ENCODE results near the gene SGCD.

The SGCD gene

GRCh38 chr5:156685481-156685880, 358.5 kb downstream of the SGCD start:
- H3K4me3 ChIP-seq (ENCODE audit: control insufficient read depth, low read depth, low read length) = no peak overlapping the region
- DNase-seq (ENCODE audit: low read depth) = no peak
- TF ChIP-seq CTCF (conservative IDR thresholded peaks at IDR 0.05; ENCODE audit: control insufficient read depth, insufficient read depth, low read depth, low read length) = no peak

- TF ChIP-seq CTCF (conservative IDR thresholded peaks at IDR 0.05; ENCODE audit: control insufficient read depth, insufficient read depth, low read depth, low read length) = no peak
- H3K4me3 ChIP-seq (ENCODE audit: control insufficient read depth, low read depth, low read length) = no peak overlapping the region
- DNase-seq (ENCODE audit: low read depth) = no peak
Measured at GRCh38 chr5:156686380-156686779, 359.4 kb downstream of the SGCD start.

DNA sequence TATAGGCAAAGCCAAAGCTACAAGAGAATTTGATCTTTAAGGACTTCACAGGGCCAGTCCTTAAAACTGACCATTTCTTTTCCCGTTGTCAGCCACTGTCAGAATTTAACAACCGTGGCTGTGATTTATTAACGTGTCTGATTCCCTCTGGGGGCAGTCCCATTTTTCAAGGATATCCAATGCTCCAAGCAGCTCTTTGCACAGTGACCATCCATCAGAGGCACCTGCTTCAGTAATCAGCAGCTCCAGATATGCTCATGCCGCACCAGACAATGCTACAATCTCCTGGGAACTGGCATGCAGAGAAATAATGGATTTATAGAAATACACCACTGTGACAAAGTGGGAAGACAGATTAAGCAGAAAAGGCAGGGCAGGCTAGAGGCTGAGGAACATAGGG, 359.8 kb downstream of the SGCD start:
- DNase-seq (ENCODE audit: low read depth) = no peak
- no peak overlapping the region for H3K4me3 ChIP-seq (ENCODE audit: control insufficient read depth, low read depth, low read length)
- TF ChIP-seq CTCF (conservative IDR thresholded peaks at IDR 0.05; ENCODE audit: control insufficient read depth, insufficient read depth, low read depth, low read length) = no peak

DNA sequence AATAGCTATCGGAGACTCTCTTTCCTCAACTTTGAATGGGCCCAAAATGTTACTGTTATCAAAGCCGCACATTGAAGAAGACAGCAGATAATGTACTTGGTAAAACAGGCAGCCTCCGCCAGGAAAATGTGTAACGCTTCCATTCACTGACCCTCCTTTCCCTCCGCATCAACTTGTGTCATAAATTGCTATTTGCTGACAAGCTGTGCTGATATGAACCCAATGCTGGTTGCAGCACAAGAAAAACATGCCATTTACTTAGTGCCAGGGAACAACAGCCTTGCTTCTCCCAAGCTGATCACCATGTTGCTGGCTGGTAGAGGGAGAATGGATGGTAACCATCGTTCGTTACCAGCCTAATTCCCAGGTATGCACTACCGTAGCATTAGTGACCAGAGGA, 360.6 kb downstream of the SGCD start:
- no peak overlapping the region for H3K4me3 ChIP-seq (ENCODE audit: control insufficient read depth, low read depth, low read length)
- no peak for TF ChIP-seq CTCF (conservative IDR thresholded peaks at IDR 0.05; ENCODE audit: control insufficient read depth, insufficient read depth, low read depth, low read length)
- no peak for DNase-seq (ENCODE audit: low read depth)

- no peak overlapping the region for H3K4me3 ChIP-seq (ENCODE audit: control insufficient read depth, low read depth, low read length)
- TF ChIP-seq CTCF (conservative IDR thresholded peaks at IDR 0.05; ENCODE audit: control insufficient read depth, insufficient read depth, low read depth, low read length) = no peak
- no peak for DNase-seq (ENCODE audit: low read depth)
Measured at GRCh38 chr5:156691572-156691971, 364.6 kb downstream of the SGCD start.

DNA sequence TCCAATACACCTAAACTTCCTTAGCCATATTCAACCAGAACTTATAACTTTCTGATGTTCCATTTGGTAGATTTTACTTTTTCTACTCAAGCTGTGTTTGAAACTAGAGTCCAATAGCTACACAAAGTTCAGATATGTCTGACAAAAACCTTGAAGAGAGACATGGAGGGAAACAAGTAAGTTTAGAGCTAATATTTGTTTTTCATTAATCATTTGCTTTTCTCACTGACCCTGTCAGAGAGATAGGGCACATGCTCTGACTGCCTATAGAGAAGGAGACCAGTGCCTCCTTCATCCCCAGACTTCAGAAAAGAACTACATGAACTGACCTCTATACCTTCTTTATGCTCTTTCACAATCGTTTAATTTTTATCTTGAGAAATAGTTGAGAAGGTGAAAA, 366.1 kb downstream of the SGCD start:
- H3K4me3 ChIP-seq (ENCODE audit: control insufficient read depth, low read depth, low read length) = no peak overlapping the region
- DNase-seq (ENCODE audit: low read depth) = no peak
- no peak for TF ChIP-seq CTCF (conservative IDR thresholded peaks at IDR 0.05; ENCODE audit: control insufficient read depth, insufficient read depth, low read depth, low read length)

DNA sequence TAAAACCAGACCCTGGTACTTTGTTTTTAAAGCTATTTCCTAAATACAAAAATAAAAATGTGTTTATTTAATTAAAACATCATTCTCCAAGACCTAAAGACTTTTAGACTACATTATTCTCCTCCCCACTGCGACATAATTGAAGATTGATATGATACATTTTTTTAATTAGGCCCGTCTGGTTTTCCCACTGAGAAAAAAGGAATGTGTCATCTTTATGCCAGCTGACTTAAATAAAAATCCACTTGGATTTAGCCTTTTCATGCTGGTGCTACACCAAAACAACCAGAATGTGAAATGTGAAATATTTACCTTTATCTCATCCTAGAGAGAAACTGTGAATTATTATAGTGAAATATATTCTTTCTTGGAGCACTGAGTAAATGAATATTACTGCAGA, 367.6 kb downstream of the SGCD start:
- no peak for DNase-seq (ENCODE audit: low read depth)
- no peak for TF ChIP-seq CTCF (conservative IDR thresholded peaks at IDR 0.05; ENCODE audit: control insufficient read depth, insufficient read depth, low read depth, low read length)
- H3K4me3 ChIP-seq (ENCODE audit: control insufficient read depth, low read depth, low read length) = no peak overlapping the region

Data from fibroblast of mammary gland (primary cell).